ENCODE data around the gene SCARB1.

GRCh38 chr12:124761871-124762270 lies 101.8 kb downstream of the SCARB1 start:
- TF ChIP-seq CTCF (IDR thresholded peaks at IDR 0.05; ENCODE audit: insufficient read depth, low read length) (no peak), POLR2AphosphoS5 (IDR thresholded peaks at IDR 0.05; ENCODE audit: low read depth) (no peak; the same call in 1 of the 2 replicates), GABPA (IDR thresholded peaks at IDR 0.05; ENCODE audit: low read depth) (no peak), REST (IDR thresholded peaks at IDR 0.05; ENCODE audit: insufficient replicate concordance, low read depth) (no peak)

Measured in HL-60 (cell line).